HG02763 (cell line): Measurements from ENCODE around the gene CIDEC.

Experiments used
- ATAC-seq: cut with Tn5 transposase; IDR thresholded peaks from one replicate; pipeline ENCODE4 v1.9.1; 2021; ENCODE audit warnings: mild to moderate bottlenecking, moderate library complexity; ENCODE audit not compliant: unreplicated experiment

The CIDEC gene, protein sequence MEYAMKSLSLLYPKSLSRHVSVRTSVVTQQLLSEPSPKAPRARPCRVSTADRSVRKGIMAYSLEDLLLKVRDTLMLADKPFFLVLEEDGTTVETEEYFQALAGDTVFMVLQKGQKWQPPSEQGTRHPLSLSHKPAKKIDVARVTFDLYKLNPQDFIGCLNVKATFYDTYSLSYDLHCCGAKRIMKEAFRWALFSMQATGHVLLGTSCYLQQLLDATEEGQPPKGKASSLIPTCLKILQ

DNA sequence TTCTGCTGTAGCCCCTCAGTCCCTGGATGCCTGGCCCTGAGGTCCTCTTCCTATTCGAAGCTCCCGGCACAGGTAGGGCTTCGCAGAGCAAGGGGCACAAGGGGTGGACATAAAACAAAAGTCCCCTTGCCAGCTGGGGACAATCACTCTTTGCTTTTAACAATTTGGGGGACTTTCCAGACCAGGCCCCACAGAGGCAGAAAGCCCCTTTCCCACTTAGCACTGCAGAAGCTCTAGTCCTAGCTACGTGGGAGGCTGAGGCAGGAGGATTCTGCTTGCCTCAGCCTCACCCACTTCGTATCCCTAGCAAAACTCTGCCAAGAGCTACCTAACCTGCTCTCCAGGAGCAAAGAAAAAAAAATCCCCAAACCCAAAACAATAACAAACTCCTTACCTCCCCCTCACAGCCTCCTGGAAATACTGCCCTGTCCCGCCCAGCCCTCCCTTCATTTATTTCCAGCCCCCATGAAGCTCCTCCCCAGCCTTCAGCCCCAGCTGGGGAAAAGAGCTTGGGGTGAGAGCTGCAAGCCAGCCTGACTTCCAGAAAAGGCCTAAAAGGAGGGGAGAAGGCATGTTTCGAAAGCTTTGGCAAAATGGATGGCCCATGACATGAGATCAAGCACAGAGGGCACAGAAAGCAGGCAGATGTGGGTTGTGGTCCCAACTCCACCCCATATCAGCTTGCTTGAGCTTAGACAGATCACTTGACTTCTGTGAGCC lies at the start of gene CIDEC:
TSS of gene CIDEC (minus strand) at position 424 of the 720 bp plus-strand sequence. CDS start 1,767 bp downstream, outside the sequence.
- no peak for ATAC-seq

DNA sequence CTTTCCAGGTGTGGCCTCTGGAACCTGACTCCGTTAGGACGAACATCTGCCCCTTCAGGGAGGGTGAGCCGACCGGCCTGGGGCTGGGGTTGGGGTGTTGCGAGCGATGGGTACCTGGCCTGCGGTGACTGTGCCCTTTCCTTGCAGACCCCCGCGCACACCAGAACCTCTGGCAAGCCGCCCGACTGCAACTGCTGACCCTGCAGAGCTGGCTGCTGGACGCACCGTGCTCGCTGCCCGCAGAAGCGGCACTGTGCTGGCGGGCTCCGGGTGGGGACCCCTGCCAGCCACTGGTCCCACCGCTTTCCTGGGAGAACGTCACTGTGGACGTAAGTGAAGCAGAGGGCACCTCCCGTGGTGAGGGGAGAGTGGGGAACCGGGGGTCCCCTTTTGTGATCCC lies 48.1 kb upstream of the CIDEC start:
- ATAC-seq: no peak

DNA sequence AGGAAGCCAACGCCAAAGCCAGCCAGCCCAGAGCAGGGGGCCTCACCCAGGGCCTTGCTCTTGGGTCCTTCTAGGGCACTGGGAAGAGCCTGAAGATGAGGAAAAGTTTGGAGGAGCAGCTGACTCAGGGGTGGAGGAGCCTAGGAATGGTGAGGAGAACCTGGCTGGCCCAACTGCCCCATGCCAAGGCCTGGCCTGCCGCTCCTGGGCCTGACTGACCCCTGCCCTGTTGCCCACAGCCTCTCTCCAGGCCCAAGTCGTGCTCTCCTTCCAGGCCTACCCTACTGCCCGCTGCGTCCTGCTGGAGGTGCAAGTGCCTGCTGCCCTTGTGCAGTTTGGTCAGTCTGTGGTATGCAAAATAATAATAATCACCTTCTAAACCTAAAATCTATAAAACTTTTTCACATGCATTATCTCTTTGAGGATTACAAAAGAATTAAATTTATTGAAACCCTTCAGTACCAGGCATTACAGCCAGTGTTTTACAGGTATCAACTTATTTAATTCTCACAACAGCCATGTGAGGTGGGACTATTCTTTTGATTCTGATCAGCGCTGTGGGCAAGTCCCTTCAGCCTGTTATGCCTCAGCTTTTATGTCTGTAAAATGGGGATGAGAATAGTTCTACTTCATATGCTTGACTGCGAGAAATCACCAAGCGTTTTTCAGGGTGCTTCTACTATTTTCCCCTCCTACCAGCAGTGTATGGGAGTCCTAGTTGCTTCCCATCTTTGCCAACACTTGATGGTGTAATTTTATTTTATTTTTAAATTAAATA lies 38.4 kb upstream of the CIDEC start:
- ATAC-seq: no peak

DNA sequence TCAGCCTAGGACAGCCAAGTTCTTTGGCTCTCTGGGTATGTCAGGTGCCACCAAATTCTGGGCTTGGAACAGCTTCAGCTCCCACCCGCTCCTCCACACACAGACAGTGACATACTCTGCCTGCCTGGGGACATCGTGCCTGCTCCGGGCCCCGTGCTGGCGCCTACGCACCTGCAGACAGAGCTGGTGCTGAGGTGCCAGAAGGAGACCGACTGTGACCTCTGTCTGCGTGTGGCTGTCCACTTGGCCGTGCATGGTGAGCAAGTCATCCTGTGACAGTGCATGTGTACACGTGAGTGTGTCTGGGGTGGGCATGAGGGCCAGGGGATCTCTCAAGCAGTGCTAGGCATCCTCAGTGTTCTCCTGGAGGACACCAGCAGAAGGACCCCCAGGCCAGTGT lies 37.8 kb upstream of the CIDEC start:
- no peak for ATAC-seq

DNA sequence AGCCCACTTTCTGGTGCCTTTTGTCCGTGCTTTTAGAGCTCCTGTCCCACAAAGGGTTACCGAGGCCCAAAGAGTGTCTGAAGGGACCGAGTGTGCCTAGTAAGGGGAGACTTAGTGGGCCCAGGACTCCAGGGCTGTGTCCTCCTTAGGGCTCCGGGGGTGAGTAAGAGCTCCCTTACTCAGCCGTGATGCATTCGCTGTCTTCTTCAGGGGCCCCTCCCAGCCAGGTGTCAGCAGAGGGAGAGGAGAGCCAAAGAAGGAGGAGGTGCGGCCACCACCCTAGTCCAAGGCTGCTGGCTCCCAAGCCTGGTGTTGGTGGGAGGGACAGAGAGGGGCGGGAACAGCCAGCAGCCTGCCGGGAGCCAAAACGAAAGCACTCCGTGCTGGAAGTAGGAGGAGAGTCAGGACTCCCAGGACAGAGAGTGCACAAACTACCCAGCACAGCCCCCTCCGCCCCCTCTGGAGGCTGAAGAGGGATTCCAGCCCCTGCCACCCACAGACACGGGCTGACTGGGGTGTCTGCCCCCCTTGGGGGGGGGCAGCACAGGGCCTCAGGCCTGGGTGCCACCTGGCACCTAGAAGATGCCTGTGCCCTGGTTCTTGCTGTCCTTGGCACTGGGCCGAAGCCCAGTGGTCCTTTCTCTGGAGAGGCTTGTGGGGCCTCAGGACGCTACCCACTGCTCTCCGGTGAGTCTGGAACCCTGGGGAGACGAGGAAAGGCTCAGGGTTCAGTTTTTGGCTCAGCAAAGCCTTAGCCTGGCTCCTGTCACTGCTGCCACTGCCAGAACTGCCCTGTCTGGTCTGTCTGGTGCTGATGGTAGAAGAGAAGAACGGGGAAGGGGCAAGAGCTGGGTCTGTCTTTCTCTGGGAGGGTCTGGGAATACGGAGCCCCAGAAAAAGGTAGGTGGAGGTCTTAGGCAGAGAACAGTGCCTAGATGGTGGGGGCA lies 37.0 kb upstream of the CIDEC start, which contains the start of gene IL17RC:
TSS of gene IL17RC (plus strand) at position 365 of the 947 bp plus-strand sequence. CDS start at position 583, 218 bp downstream.
- ATAC-seq: no peak

DNA sequence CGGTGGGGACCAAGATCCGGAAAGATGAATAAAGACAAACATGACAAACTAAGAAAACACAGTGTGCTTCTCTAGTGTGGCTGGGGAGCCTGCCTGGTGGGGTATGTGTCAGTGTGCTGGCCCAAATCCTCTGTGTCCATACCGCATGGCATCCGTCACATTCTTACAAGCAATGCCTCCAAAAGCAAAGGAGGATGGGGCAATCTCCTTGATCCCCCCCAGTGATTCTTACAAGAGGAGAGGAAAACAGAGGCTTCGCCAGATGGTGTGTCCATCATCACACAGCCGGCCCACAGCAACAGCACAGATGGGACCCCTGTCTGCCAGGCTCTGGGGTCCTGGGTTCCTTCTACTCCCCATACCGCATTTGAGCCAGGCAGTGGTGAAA lies 36.3 kb upstream of the CIDEC start:
- ATAC-seq: no peak

DNA sequence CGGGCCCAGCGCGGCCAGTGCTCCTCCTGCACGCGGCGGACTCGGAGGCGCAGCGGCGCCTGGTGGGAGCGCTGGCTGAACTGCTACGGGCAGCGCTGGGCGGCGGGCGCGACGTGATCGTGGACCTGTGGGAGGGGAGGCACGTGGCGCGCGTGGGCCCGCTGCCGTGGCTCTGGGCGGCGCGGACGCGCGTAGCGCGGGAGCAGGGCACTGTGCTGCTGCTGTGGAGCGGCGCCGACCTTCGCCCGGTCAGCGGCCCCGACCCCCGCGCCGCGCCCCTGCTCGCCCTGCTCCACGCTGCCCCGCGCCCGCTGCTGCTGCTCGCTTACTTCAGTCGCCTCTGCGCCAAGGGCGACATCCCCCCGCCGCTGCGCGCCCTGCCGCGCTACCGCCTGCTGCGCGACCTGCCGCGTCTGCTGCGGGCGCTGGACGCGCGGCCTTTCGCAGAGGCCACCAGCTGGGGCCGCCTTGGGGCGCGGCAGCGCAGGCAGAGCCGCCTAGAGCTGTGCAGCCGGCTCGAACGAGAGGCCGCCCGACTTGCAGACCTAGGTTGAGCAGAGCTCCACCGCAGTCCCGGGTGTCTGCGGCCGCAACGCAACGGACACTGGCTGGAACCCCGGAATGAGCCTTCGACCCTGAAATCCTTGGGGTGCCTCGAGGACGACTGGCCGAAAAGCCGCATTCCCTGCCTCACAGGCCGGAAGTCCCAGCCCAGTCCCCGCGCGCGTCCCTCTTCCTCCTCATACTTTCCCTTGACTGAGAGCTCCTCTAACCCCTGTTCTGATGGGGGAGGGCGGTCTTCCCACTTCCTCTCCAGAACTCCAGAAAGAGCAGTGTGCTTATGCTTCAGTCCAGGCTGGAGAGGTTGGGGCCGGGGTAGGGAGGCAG lies 35.4 kb upstream of the CIDEC start:
- ATAC-seq: no peak

DNA sequence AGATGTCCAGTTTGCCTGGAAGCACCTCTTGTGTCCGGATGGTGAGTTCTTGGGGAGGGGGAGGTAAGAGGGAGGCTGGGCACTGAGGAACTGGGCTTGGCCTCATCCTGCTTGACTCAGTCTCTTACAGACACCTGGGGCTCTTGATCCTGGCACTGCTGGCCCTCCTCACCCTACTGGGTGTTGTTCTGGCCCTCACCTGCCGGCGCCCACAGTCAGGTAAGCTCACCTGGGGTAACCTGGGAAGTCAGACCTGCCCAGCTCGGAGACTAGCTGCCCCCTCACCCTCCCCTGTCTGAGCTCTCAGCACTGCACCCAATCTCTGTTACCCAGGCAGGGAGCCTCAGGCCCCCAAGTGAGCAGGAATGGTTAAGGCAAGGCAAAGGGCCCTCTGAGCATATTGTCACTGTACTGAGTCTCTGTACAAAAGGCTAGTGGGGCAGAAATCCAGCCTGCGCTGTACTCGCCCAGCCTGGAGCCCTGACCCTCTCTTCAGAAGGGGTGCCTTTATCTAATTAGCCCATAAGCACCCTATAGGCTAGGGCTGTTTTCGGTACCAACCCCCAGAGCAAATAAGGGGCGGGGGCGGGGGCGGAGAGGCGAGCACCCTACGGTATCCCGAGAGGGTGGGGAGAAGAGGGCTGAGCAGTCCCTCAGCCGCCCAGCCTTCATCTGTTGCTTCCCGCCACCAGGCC lies 34.7 kb upstream of the CIDEC start:
- ATAC-seq: no peak

DNA sequence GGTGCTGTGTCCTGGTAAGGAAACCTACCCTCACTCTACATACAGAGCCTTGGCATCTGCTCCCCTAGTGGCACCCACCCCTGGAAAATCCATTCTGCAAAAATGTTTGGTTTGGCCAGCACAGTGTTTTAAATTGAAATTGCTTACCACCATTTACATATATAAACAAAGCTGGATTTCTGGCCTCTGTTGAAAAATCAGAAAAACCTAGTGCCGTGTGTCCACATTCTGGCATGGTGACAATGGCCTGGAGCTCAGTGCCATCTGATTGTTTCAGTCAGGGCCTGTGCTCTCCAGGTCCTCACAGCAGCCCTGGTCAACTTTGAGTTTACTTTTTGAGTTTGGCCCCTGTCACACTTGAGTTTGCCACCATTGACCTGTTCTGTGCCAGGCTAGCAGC lies 34.0 kb upstream of the CIDEC start:
- ATAC-seq: no peak

DNA sequence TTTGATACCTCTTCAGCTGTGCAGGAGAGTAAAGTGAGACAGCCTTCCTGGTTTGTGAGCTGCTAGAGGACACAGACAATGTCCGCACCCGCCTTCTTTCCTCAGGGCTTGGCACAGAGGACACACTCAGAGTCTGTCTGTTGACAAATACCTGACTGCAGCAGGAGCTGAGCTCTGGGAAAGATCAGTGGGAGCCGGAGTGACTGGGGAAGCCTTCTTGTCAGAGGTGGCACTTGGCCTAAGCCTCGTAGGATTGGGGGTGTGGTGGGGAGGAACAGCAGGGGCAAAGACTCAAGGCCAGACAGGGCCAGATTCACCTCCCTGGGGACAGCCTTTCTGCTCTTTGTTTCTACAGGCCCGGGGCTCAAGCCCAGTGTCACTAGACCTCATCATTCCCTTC lies 33.5 kb upstream of the CIDEC start:
- no peak for ATAC-seq

DNA sequence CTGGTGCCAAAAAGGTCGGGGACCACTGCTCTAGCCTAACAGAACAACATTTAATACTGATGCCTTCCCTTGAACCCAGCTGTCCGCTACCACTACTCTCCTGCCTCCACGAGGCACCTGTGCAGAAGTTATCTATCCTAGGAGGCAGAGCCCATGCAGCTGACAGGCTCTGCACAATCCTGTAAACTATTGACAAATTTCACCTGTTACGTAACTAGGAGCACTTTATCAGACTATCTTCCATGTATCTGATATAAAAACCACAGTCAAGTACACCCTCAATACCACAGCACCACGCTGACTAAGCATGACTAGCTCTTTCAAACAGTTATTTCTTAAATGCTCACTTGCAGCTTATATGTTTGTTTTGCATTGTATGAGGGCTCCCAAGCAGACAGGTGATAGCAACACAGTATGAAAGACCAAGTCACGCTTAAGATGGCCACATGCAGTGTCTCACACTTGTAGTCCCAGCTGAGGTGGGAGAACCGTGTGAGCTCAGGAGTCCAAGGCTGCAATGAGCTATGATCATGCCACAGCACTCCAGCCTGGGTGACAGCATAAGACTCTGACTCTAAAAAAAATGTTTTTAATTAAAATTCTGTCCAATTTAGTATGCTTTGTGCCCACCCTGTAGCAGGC lies 32.4 kb upstream of the CIDEC start:
- no peak for ATAC-seq

DNA sequence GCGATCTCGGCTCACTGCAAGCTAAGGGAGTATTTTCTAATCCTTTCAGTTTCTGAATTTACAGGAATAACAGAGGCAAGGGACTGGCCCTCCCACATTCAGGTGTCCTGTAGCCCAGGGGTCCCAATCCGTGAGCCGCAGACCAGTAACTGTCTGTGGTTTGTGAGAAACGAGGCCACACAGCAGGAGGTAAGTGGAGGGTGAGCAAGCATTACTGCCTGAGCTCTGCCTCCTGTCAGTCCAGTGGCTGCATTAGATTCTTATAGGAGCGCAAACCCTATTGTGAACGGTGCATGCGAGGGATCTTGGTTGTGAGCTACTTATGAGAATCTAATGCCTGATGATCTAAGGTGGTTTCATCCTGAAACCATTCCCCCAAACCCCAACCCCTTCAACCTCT lies 31.8 kb upstream of the CIDEC start:
- no peak for ATAC-seq

DNA sequence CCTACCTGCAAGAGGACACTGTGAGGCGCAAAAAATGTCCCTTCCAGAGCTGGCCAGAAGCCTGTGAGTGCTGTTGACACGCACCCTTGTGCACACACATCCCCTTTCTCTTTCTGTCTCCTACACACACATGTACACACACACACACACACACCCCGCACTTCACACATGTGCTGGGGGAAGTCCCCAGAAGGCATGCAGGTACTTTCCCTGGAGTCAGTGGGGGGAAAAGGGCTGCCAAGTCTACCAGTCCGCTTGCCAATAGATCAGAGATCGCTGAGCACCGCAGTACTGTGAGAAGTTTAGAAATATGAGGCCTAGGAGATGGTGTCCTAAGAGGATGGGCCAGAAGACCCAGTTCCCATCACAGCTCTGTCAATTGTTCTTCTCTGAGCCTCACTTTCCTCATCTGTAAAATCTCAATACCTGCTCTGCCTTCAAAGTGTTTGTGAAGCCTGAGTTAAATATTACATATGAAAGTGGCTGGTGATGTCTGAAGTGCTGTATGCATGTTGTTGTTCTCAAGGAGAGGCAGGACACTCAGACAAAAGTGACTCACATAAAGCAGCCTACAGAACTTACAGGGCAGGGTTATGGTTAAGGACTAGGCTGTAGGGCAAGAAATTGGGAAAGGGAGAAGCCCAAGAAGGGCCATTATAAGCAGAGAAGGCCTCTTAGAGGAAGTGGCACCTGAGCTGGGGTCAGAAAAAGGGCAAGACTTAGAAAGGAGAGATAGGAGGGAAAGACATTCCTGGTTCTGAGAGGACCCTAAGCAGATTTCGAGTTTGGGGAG lies 29.4 kb upstream of the CIDEC start:
- no peak for ATAC-seq

DNA sequence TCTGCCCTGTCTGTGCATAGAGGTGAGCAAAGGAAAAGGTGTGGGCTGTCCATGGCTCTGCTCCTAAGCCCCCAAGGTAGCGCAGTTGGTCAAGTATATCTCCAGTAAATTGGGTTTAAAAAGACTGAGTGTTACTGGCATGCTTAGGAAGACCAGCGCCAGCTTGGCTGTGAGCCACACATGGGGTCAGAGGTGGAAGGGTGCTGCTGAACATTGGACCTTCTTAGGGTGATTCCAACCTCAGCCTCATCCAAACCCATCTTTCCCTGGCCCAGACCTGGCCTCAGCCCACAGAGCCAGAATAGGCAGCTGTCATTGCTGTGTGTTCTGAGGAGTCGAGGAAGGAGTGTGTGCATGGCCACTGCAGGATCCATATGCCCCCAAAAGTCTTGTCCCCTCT lies 28.2 kb upstream of the CIDEC start:
- ATAC-seq: no peak

DNA sequence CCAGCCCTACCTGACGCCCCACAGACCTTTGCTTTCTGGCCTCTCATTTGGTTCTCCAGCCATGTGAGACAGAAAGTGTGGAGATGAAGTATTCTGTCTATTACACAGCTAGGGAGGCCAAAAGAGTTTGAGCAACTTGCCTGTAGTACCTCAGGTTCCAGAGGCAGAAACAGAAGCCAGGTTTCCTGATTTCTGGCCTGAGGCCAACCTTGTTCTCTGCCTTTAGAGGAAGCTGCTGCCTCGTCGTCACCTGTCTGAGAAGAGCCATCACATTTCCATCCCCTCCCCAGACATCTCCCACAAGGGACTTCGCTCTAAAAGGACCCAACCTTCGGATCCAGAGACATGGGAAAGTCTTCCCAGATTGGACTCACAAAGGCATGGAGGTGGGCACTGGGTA lies 26.4 kb upstream of the CIDEC start:
- ATAC-seq: no peak

DNA sequence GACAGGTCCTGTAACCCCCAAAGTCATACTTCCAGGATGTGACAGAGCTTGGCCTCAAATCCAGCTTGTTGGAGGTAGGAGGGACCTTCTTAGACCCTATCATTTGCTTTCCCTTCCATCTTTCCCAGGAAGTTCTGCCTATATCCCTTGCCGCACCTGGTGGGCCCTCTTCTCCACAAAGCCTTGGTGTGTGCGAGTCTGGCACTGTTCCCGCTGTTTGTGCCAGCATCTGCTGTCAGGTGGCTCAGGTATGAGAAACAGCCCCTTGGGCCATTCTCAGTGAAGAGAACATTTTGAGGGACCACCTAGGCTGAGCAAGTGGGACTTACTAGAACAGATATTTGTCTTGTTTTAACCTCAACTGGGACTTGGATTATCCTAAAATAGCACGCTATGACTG lies 23.9 kb upstream of the CIDEC start:
- no peak for ATAC-seq

DNA sequence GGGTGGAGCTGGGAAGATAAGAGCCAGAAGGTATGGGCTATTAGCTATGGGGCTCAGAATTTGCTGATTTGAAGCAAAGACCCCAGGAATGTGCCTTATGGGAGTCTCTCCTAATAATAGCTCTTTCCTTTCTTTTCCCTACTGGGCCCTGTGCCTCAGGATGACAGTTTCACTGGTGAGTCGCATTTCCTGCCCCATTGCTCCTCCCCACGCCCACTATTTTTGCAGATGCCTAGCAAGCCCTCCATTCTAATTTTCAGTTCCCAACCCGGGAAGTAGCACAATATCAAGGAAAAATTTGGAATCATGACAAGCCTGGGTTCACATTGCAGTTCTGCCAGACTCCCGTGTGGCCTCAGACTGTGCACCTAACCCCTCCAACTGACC lies 23.2 kb upstream of the CIDEC start:
- ATAC-seq: no peak
